GM19023 (cell line): ENCODE results near the gene TCF7L2.
"Not testable (repeated sequence)": the region's sequence is repeated elsewhere in the genome, so short reads cannot be mapped to it uniquely, and the experiment has no call there.

Experiments used
- ATAC-seq: cut with Tn5 transposase; IDR thresholded peaks from one replicate; pipeline ENCODE4 v1.9.1; 2021; ENCODE audit warnings: mild to moderate bottlenecking, moderate library complexity; ENCODE audit not compliant: unreplicated experiment

TCF7L2 gene

GRCh38 chr10:113087165-113088029 lies 137.3 kb downstream of the TCF7L2 start:
- no peak for ATAC-seq

- no peak for ATAC-seq
These were observed 138.1 kb downstream of the TCF7L2 start for GRCh38 chr10:113088194-113088593.

- no peak for ATAC-seq
These were observed 139.5 kb downstream of the TCF7L2 start for GRCh38 chr10:113089551-113089950.

GRCh38 chr10:113091920-113092319 lies 141.9 kb downstream of the TCF7L2 start:
- no peak for ATAC-seq

- no peak for ATAC-seq
These were observed 143.4 kb downstream of the TCF7L2 start for GRCh38 chr10:113093188-113094113.

GRCh38 chr10:113094114-113094486 lies 144.1 kb downstream of the TCF7L2 start:
- no peak for ATAC-seq

- ATAC-seq, result no peak
These were observed 145.5 kb downstream of the TCF7L2 start for GRCh38 chr10:113095419-113096127.

GRCh38 chr10:113096128-113096996 lies 146.3 kb downstream of the TCF7L2 start:
- ATAC-seq, result no peak

- ATAC-seq, result no peak
These were observed 147.0 kb downstream of the TCF7L2 start for GRCh38 chr10:113097036-113097435.

- no peak for ATAC-seq
These were observed 149.6 kb downstream of the TCF7L2 start for GRCh38 chr10:113099431-113100183.

- ATAC-seq, result no peak
These were observed 150.2 kb downstream of the TCF7L2 start for GRCh38 chr10:113100281-113100680.

GRCh38 chr10:113103131-113103840 lies 153.2 kb downstream of the TCF7L2 start:
- no peak for ATAC-seq

GRCh38 chr10:113104047-113104446 lies 154.0 kb downstream of the TCF7L2 start:
- no peak for ATAC-seq

GRCh38 chr10:113108194-113108835 lies 158.3 kb downstream of the TCF7L2 start:
- ATAC-seq, result no peak

GRCh38 chr10:113108948-113109347 lies 158.9 kb downstream of the TCF7L2 start:
- ATAC-seq, result no peak

- ATAC-seq, result not testable (repeated sequence)
These were observed 159.4 kb downstream of the TCF7L2 start for GRCh38 chr10:113109482-113109881.

GRCh38 chr10:113111260-113111659 lies 161.2 kb downstream of the TCF7L2 start:
- no peak for ATAC-seq
